ENCODE measurements around the gene HSPB6. TPM values are rescaled to one million over a fixed set of nuclear protein-coding genes. Genes with fewer than 3 reads are reported as not detected.

Gene HSPB6
- total and polyA plus RNA-seq, 8 donors, result 3.4 to 59.8 (median 14.8) TPM

- Histone ChIP-seq H3K27me3 (no peaks in the 10 kb centered on the region), H3K9me3 (no peaks in the 10 kb centered on the region), H3K36me3 (no peaks in the 10 kb centered on the region), H3K27ac (no peak overlapping the region), H3K4me1 (peaks cover 6 to 8% (median 8%) of the 10 kb centered on the region in 3 donors), H3K4me3 (no peak overlapping the region)
- WGBS, 2 donors, result 84 to 89% methylated on average over 2 of the region's 2 CpGs
- ATAC-seq (no peak), DNase-seq (no peak), FAIRE-seq (no peak)
- TF ChIP-seq CTCF (IDR thresholded peaks at IDR 0.05), result no peak
- intact Hi-C loops (cut with DNase I), result no loop called here
Observed at GRCh38 chr19:35713506-35713850, 43.4 kb downstream of the HSPB6 start.

- no peak for ATAC-seq
- Histone ChIP-seq H3K27ac (no peak overlapping the region), H3K4me1 (peaks cover 6 to 8% (median 8%) of the 10 kb centered on the region in 3 donors), H3K36me3 (no peaks in the 10 kb centered on the region), H3K27me3 (no peaks in the 10 kb centered on the region), H3K9me3 (no peaks in the 10 kb centered on the region), H3K4me3 (no peak overlapping the region)
- intact Hi-C loops (cut with DNase I), result no loop called here
- WGBS, 2 donors, result 81 to 86% methylated on average over 10 to 11 of the region's 11 CpGs
- TF ChIP-seq CTCF (IDR thresholded peaks at IDR 0.05), result no peak
- no peak for DNase-seq
- FAIRE-seq, result no peak
Observed at GRCh38 chr19:35712567-35713505, 44.0 kb downstream of the HSPB6 start.

GRCh38 chr19:35710784-35711723, 45.8 kb downstream of the HSPB6 start:
- TF ChIP-seq CTCF (IDR thresholded peaks at IDR 0.05), result no peak
- H3K9me3 ChIP-seq, result no peaks in the 10 kb centered on the region
- no peak overlapping the region for H3K27ac ChIP-seq
- no peaks in the 10 kb centered on the region for H3K36me3 ChIP-seq
- no peak for DNase-seq
- WGBS, 2 donors, result 57% methylated on average over 13 of the region's 13 CpGs
- H3K27me3 ChIP-seq, result no peaks in the 10 kb centered on the region
- intact Hi-C loops (cut with DNase I), result no loop called here
- H3K4me3 ChIP-seq, result no peak overlapping the region
- ATAC-seq, result no peak
- no peak for FAIRE-seq
- H3K4me1 ChIP-seq, result peaks cover 6 to 8% (median 8%) of the 10 kb centered on the region in 3 donors

GRCh38 chr19:35708391-35708790, 48.4 kb downstream of the HSPB6 start:
- FAIRE-seq (no peak), DNase-seq (no peak), ATAC-seq (no peak)
- Histone ChIP-seq H3K9me3 (no peaks in the 10 kb centered on the region), H3K27me3 (no peaks in the 10 kb centered on the region), H3K4me3 (no peak overlapping the region), H3K27ac (no peak overlapping the region), H3K36me3 (no peaks in the 10 kb centered on the region), H3K4me1 (no peaks in the 10 kb centered on the region)
- TF ChIP-seq CTCF (IDR thresholded peaks at IDR 0.05), result no peak
- intact Hi-C loops (cut with DNase I), result no loop called here
- 93 to 100% methylated on average over 1 of the region's 1 CpG for WGBS, 2 donors

Other genes starting within 250 kb of the HSPB6 start
- gene DMKN, start 243.4 kb downstream of the HSPB6 start, total RNA-seq, result 10 to 100 TPM; 48.5 to 86.7 (median 60.0) TPM
- gene DMKN, start 243.4 kb downstream of the HSPB6 start, polyA plus RNA-seq, result 100 to 1,000 TPM; 133 to 197 TPM
- not detected for gene SBSN, start 228.7 kb downstream of the HSPB6 start, total RNA-seq
- under 1 TPM; 0.15 to 0.16 TPM for gene SBSN, start 228.7 kb downstream of the HSPB6 start, polyA plus RNA-seq
- gene GAPDHS, start 223.6 kb downstream of the HSPB6 start, total RNA-seq, result not detected
- not detected for gene GAPDHS, start 223.6 kb downstream of the HSPB6 start, polyA plus RNA-seq
- gene TMEM147, start 211.4 kb downstream of the HSPB6 start, total RNA-seq, result 10 to 100 TPM; 44.3 to 63.9 (median 51.5) TPM
- gene TMEM147, start 211.4 kb downstream of the HSPB6 start, polyA plus RNA-seq, result 10 to 100 TPM; 70.2 to 91.1 TPM
- 1 to 10 TPM in 4 of 6 donors, under 1 TPM in 2; 0.28 to 3.0 (median 2.0) TPM for gene ATP4A, start 193.4 kb downstream of the HSPB6 start, total RNA-seq
- gene ATP4A, start 193.4 kb downstream of the HSPB6 start, polyA plus RNA-seq, result 10 to 100 TPM in 1 of 2 donors, 1 to 10 TPM in 1; 6.0 to 10.8 TPM
- not detected for gene PMIS2, start 170.9 kb downstream of the HSPB6 start, total RNA-seq
- not detected for gene PMIS2, start 170.9 kb downstream of the HSPB6 start, polyA plus RNA-seq
- 10 to 100 TPM in 1 of 6 donors, 1 to 10 TPM in 5; 5.6 to 10.6 (median 6.5) TPM for gene HAUS5, start 144.3 kb downstream of the HSPB6 start, total RNA-seq
- gene HAUS5, start 144.3 kb downstream of the HSPB6 start, polyA plus RNA-seq, result 10 to 100 TPM; 22.1 to 22.5 TPM
- gene RBM42, start 128.0 kb downstream of the HSPB6 start, total RNA-seq, result 10 to 100 TPM; 18.2 to 34.0 (median 28.3) TPM
- 10 to 100 TPM; 38.1 to 38.6 TPM for gene RBM42, start 128.0 kb downstream of the HSPB6 start, polyA plus RNA-seq
- gene ETV2, start 115.3 kb downstream of the HSPB6 start, total RNA-seq, result 1 to 10 TPM in 3 of 6 donors, under 1 TPM in 3; 0.32 to 1.5 (median 0.99) TPM
- gene ETV2, start 115.3 kb downstream of the HSPB6 start, polyA plus RNA-seq, result 1 to 10 TPM; 1.5 to 4.1 TPM
- 100 to 1,000 TPM; 119 to 164 (median 147) TPM for gene COX6B1, start 108.7 kb downstream of the HSPB6 start, total RNA-seq
- gene COX6B1, start 108.7 kb downstream of the HSPB6 start, polyA plus RNA-seq, result 100 to 1,000 TPM; 328 to 491 TPM
- gene UPK1A, start 90.5 kb downstream of the HSPB6 start, total RNA-seq, result not detected
- under 1 TPM in 1 of 2 donors, not detected in 1; 0.16 TPM for gene UPK1A, start 90.5 kb downstream of the HSPB6 start, polyA plus RNA-seq
- under 1 TPM in 1 of 6 donors, not detected in 5; 0.13 TPM for gene ZBTB32, start 52.5 kb downstream of the HSPB6 start, total RNA-seq
- under 1 TPM in 1 of 2 donors, not detected in 1; 0.14 TPM for gene ZBTB32, start 52.5 kb downstream of the HSPB6 start, polyA plus RNA-seq
- gene KMT2B, start 39.0 kb downstream of the HSPB6 start, total RNA-seq, result 10 to 100 TPM; 16.7 to 28.4 (median 23.8) TPM
- gene KMT2B, start 39.0 kb downstream of the HSPB6 start, polyA plus RNA-seq, result 10 to 100 TPM; 56.0 to 59.9 TPM
- gene IGFLR1, start 14.6 kb downstream of the HSPB6 start, total RNA-seq, result 1 to 10 TPM; 1.3 to 9.4 (median 6.4) TPM
- 10 to 100 TPM in 1 of 2 donors, 1 to 10 TPM in 1; 7.4 to 17.3 TPM for gene IGFLR1, start 14.6 kb downstream of the HSPB6 start, polyA plus RNA-seq
- gene U2AF1L4, start 11.6 kb downstream of the HSPB6 start, total RNA-seq, result 10 to 100 TPM in 5 of 6 donors, 1 to 10 TPM in 1; 9.7 to 14.3 (median 11.7) TPM
- 100 to 1,000 TPM in 1 of 2 donors, 10 to 100 TPM in 1; 62.7 to 124 TPM for gene U2AF1L4, start 11.6 kb downstream of the HSPB6 start, polyA plus RNA-seq
- gene PSENEN, start 11.4 kb downstream of the HSPB6 start, total RNA-seq, result 10 to 100 TPM; 26.7 to 38.2 (median 35.1) TPM
- 10 to 100 TPM; 53.5 to 64.6 TPM for gene PSENEN, start 11.4 kb downstream of the HSPB6 start, polyA plus RNA-seq
- 1 to 10 TPM; 1.7 to 5.5 (median 3.7) TPM for gene LIN37, start 8.5 kb downstream of the HSPB6 start, total RNA-seq
- 10 to 100 TPM; 41.2 to 44.0 TPM for gene LIN37, start 8.5 kb downstream of the HSPB6 start, polyA plus RNA-seq
- 1 to 10 TPM; 7.2 to 9.9 (median 8.6) TPM for gene PROSER3, start 1.1 kb upstream of the HSPB6 start, total RNA-seq
- 10 to 100 TPM in 1 of 2 donors, 1 to 10 TPM in 1; 7.8 to 19.6 TPM for gene PROSER3, start 1.1 kb upstream of the HSPB6 start, polyA plus RNA-seq
- 10 to 100 TPM in 2 of 6 donors, 1 to 10 TPM in 4; 2.7 to 13.9 (median 8.0) TPM for gene ARHGAP33, start 18.5 kb upstream of the HSPB6 start, total RNA-seq
- gene ARHGAP33, start 18.5 kb upstream of the HSPB6 start, polyA plus RNA-seq, result 10 to 100 TPM; 23.8 to 39.6 TPM
- 1 to 10 TPM in 5 of 6 donors, under 1 TPM in 1; 0.95 to 6.4 (median 2.7) TPM for gene PRODH2, start 55.8 kb upstream of the HSPB6 start, total RNA-seq
- 10 to 100 TPM; 13.8 to 21.5 TPM for gene PRODH2, start 55.8 kb upstream of the HSPB6 start, polyA plus RNA-seq
- gene NPHS1, start 95.5 kb upstream of the HSPB6 start, total RNA-seq, result 10 to 100 TPM; 11.5 to 21.3 (median 15.1) TPM
- gene NPHS1, start 95.5 kb upstream of the HSPB6 start, polyA plus RNA-seq, result 10 to 100 TPM; 17.1 to 32.3 TPM
- 10 to 100 TPM; 28.5 to 89.0 (median 47.9) TPM for gene KIRREL2, start 99.9 kb upstream of the HSPB6 start, total RNA-seq
- 10 to 100 TPM; 38.1 to 49.7 TPM for gene KIRREL2, start 99.9 kb upstream of the HSPB6 start, polyA plus RNA-seq
- gene APLP1, start 111.5 kb upstream of the HSPB6 start, total RNA-seq, result 10 to 100 TPM; 39.2 to 71.8 (median 47.1) TPM
- 100 to 1,000 TPM; 100 to 154 TPM for gene APLP1, start 111.5 kb upstream of the HSPB6 start, polyA plus RNA-seq
- 10 to 100 TPM in 1 of 6 donors, 1 to 10 TPM in 5; 3.1 to 10.4 (median 4.2) TPM for gene NFKBID, start 143.5 kb upstream of the HSPB6 start, total RNA-seq
- 10 to 100 TPM; 15.7 to 16.7 TPM for gene NFKBID, start 143.5 kb upstream of the HSPB6 start, polyA plus RNA-seq
- gene HCST, start 145.5 kb upstream of the HSPB6 start, total RNA-seq, result 1 to 10 TPM in 4 of 6 donors, under 1 TPM in 2; 0.46 to 7.4 (median 1.7) TPM
- gene HCST, start 145.5 kb upstream of the HSPB6 start, polyA plus RNA-seq, result 10 to 100 TPM in 1 of 2 donors, 1 to 10 TPM in 1; 2.3 to 10.2 TPM
- gene TYROBP, start 151.3 kb upstream of the HSPB6 start, total RNA-seq, result 10 to 100 TPM in 3 of 6 donors, 1 to 10 TPM in 3; 2.5 to 73.8 (median 11.0) TPM
- gene TYROBP, start 151.3 kb upstream of the HSPB6 start, polyA plus RNA-seq, result 10 to 100 TPM; 17.4 to 22.8 TPM
- gene LRFN3, start 179.3 kb upstream of the HSPB6 start, total RNA-seq, result 1 to 10 TPM; 4.9 to 9.8 (median 6.2) TPM
- 1 to 10 TPM; 6.7 to 7.6 TPM for gene LRFN3, start 179.3 kb upstream of the HSPB6 start, polyA plus RNA-seq
- gene SDHAF1, start 238.2 kb upstream of the HSPB6 start, total RNA-seq, result 10 to 100 TPM in 5 of 6 donors, 1 to 10 TPM in 1; 8.7 to 16.6 (median 10.8) TPM
- gene SDHAF1, start 238.2 kb upstream of the HSPB6 start, polyA plus RNA-seq, result 10 to 100 TPM; 15.8 to 21.0 TPM